Measurements from ENCODE around the gene PDE4B.
"Not testable (repeated sequence)": the region's sequence is repeated elsewhere in the genome, so short reads cannot be mapped to it uniquely, and the experiment has no call there.

The PDE4B gene

GRCh38 chr1:65998763-65999583 lies 206.3 kb downstream of the PDE4B start:
- DNase-seq: no peak

- DNase-seq: no peak
These were observed 207.4 kb downstream of the PDE4B start for GRCh38 chr1:66000033-66000637.

- no peak for DNase-seq
These were observed 211.0 kb downstream of the PDE4B start for GRCh38 chr1:66003690-66004089.

GRCh38 chr1:66006534-66006933 lies 213.8 kb downstream of the PDE4B start:
- not testable (repeated sequence) for DNase-seq

- DNase-seq: no peak
These were observed 219.6 kb downstream of the PDE4B start for GRCh38 chr1:66012106-66012784.

- no peak for DNase-seq
These were observed 220.7 kb downstream of the PDE4B start for GRCh38 chr1:66013371-66013770.

GRCh38 chr1:66022904-66023620 lies 230.4 kb downstream of the PDE4B start:
- no peak for DNase-seq

GRCh38 chr1:66025188-66025587 lies 232.5 kb downstream of the PDE4B start:
- DNase-seq: no peak

GRCh38 chr1:66028035-66028434 lies 235.3 kb downstream of the PDE4B start:
- no peak for DNase-seq

GRCh38 chr1:66033781-66034180 lies 241.1 kb downstream of the PDE4B start:
- no peak for DNase-seq

GRCh38 chr1:66035616-66036245 lies 243.0 kb downstream of the PDE4B start:
- DNase-seq: no peak

GRCh38 chr1:66041654-66042053 lies 249.0 kb downstream of the PDE4B start:
- DNase-seq: no peak

- DNase-seq: no peak
These were observed 250.5 kb downstream of the PDE4B start for GRCh38 chr1:66043186-66043585.

- no peak for DNase-seq
These were observed 252.2 kb downstream of the PDE4B start for GRCh38 chr1:66044912-66045311.

GRCh38 chr1:66046415-66046814 lies 253.7 kb downstream of the PDE4B start:
- no peak for DNase-seq

- DNase-seq: no peak
These were observed 255.3 kb downstream of the PDE4B start for GRCh38 chr1:66048011-66048410.

- no peak for DNase-seq
These were observed 257.4 kb downstream of the PDE4B start for GRCh38 chr1:66050123-66050522.

GRCh38 chr1:66050633-66051032 lies 257.9 kb downstream of the PDE4B start:
- DNase-seq: no peak

- no peak for DNase-seq
These were observed 262.4 kb downstream of the PDE4B start for GRCh38 chr1:66055092-66055491.

- not testable (repeated sequence) for DNase-seq
These were observed 264.8 kb downstream of the PDE4B start for GRCh38 chr1:66057448-66057847.

- no peak for DNase-seq
These were observed 265.9 kb downstream of the PDE4B start for GRCh38 chr1:66058558-66058957.

- not testable (repeated sequence) for DNase-seq
These were observed 274.5 kb downstream of the PDE4B start for GRCh38 chr1:66067219-66067618.

Data from activated T-cell treated with anti-CD3 and anti-CD28 coated beads for 4 hours (primary cell).